Keratinocyte (primary cell): Measurements from ENCODE around the gene PLXDC2. TPM values are rescaled to one million over a fixed set of nuclear protein-coding genes. Genes with fewer than 3 reads are reported as not detected.

ENCODE experiments used
- DNase-seq: peaks from one replicate; pipeline ENCODE4 v3.0.0-alpha.2; 2011; ENCODE audit warnings: low read depth, missing footprints, low spot score
- FAIRE-seq: peaks from 2 replicates; lab custom pipeline; 2011; peaks lifted over from hg19 to GRCh38; lab: Jason Lieb, UNC
- H2AFZ ChIP-seq: 2 replicates; pipeline ENCODE4 v1.6.0; 2012; ENCODE audit warnings: low read length, control low read depth, inconsistent platforms; ENCODE audit not compliant: control insufficient read depth
- H3K27ac ChIP-seq: 2 replicates; pipeline ENCODE4 v1.5.1; 2011; ENCODE audit warnings: low read length; ENCODE audit not compliant: control insufficient read depth, insufficient read depth
- H3K27me3 ChIP-seq: 3 replicates; pipeline ENCODE4 v1.6.0; 2011; ENCODE audit warnings: low read length; ENCODE audit not compliant: control insufficient read depth, insufficient read depth; ENCODE audit errors: extremely low read depth
- H3K36me3 ChIP-seq, 2 experiments: 2 replicates in 1 of 2; 3 replicates in 1 of 2; pipeline ENCODE4 v1.5.1; 2011; ENCODE audit warnings: low read length in 2 of 2, mild to moderate bottlenecking in 1 of 2; ENCODE audit not compliant: control insufficient read depth in 2 of 2, insufficient read depth in 2 of 2; ENCODE audit errors: extremely low read depth in 1 of 2
- H3K4me1 ChIP-seq: 3 replicates; pipeline ENCODE4 v1.5.1; 2011; ENCODE audit warnings: low read length; ENCODE audit not compliant: control insufficient read depth, insufficient read depth; ENCODE audit errors: extremely low read depth
- H3K4me2 ChIP-seq: 3 replicates; pipeline ENCODE4 v1.6.0; 2011; ENCODE audit warnings: low read depth, low read length; ENCODE audit not compliant: control insufficient read depth, insufficient read depth; ENCODE audit errors: extremely low read depth
- H3K4me3 ChIP-seq, 3 experiments: fragments of 200-600 bp in 1 of 3; sonication (generic) in 1 of 3; 2 replicates in 2 of 3; 3 replicates in 1 of 3; pipeline ENCODE4 v1.5.1; 2011 to 2016; ENCODE audit warnings: low read length in 3 of 3, mild to moderate bottlenecking in 3 of 3, control low read depth in 2 of 3, inconsistent platforms in 1 of 3, low read depth in 1 of 3, mixed read lengths in 1 of 3, mixed run types in 1 of 3, moderate library complexity in 1 of 3; ENCODE audit not compliant: control insufficient read depth in 2 of 3, insufficient read depth in 2 of 3; ENCODE audit errors: extremely low read depth in 1 of 3
- H3K79me2 ChIP-seq: 2 replicates; pipeline ENCODE4 v1.6.0; 2012; ENCODE audit warnings: low read length; ENCODE audit not compliant: control insufficient read depth, insufficient read depth
- H3K9ac ChIP-seq: 3 replicates; pipeline ENCODE4 v1.6.0; 2011; ENCODE audit warnings: low read length; ENCODE audit not compliant: control insufficient read depth, insufficient read depth; ENCODE audit errors: extremely low read depth
- H3K9me1 ChIP-seq: 3 replicates; pipeline ENCODE4 v1.6.0; 2011; ENCODE audit warnings: low read length; ENCODE audit not compliant: control insufficient read depth, insufficient read depth; ENCODE audit errors: extremely low read depth
- H3K9me3 ChIP-seq: 2 replicates; pipeline ENCODE4 v1.5.1; 2012; ENCODE audit warnings: low read depth, low read length; ENCODE audit not compliant: control insufficient read depth
- H4K20me1 ChIP-seq: 3 replicates; pipeline ENCODE4 v1.6.0; 2011; ENCODE audit warnings: low read length; ENCODE audit not compliant: control insufficient read depth, insufficient read depth; ENCODE audit errors: extremely low read depth
- CTCF ChIP-seq, 3 experiments: IDR thresholded peaks in 1 of 3; conservative IDR thresholded peaks in 1 of 3; optimal IDR thresholded peaks in 1 of 3; 2 replicates in 2 of 3; 3 replicates in 1 of 3; pipeline versions ENCODE3 to v1.5.1; 2011; ENCODE audit warnings: low read length in 3 of 3, mild to moderate bottlenecking in 3 of 3, moderate library complexity in 2 of 3, control low read depth in 1 of 3, inconsistent platforms in 1 of 3; ENCODE audit not compliant: insufficient read depth in 2 of 3; ENCODE audit errors: extremely low read depth in 1 of 3
- EZH2 ChIP-seq: IDR thresholded peaks from one replicate; pipeline ENCODE4 v1.6.1; 2012; ENCODE audit warnings: inconsistent platforms, mild to moderate bottlenecking, low read length, moderate library complexity
- dilution Hi-C: fragments of 300-500 bp; cut with MboI; formaldehyde crosslinking; loops from one replicate; pipeline ENCODE4 v1.7.0; 2020; ENCODE audit warnings: low sequenced_read_pairs; ENCODE audit not compliant: extremely low pct_ligation_motif_present
- polyA plus RNA-seq, 5 experiments: library from polyadenylated mRNA; depleted of rRNA in 3 of 5; stranded (reverse) in 3 of 5; stranded (forward) in 1 of 5; unstranded in 1 of 5; fragments of >200 nt; gene quantifications; 1 replicate in 1 of 5; 2 replicates in 3 of 5; 3 replicates in 1 of 5; pipeline versions ENCODE4 v1.2.1 to v1.2.3, GENCODE V29; 2011 to 2012; ENCODE audit warnings: missing spikeins in 2 of 5, low read depth in 1 of 5, low replicate concordance in 1 of 5

PLXDC2 gene
- polyA plus RNA-seq, 1 donor (not counting 4 experiments of a cell fraction or from before 2014, with no cell fraction given): 12.9 TPM

- no peak for DNase-seq
- H2AFZ ChIP-seq: no peak overlapping the region
Observed at GRCh38 chr10:20007426-20007825, 191.2 kb downstream of the PLXDC2 start.

GRCh38 chr10:20013991-20014750, 197.9 kb downstream of the PLXDC2 start:
- H3K4me1 ChIP-seq: no peaks in the 10 kb centered on the region
- TF ChIP-seq EZH2: no peak
- TF ChIP-seq CTCF (optimal IDR thresholded peaks at IDR 0.05 in 1 of 3, IDR thresholded peaks at IDR 0.05 in 1 of 3, conservative IDR thresholded peaks at IDR 0.05 in 1 of 3; ENCODE audit: extremely low read depth in 1 of 3, insufficient read depth in 2 of 3, low read length in 3 of 3): no peak
- no peaks in the 10 kb centered on the region for H3K9me1 ChIP-seq
- no peaks in the 10 kb centered on the region for H3K9me3 ChIP-seq
- dilution Hi-C loops: no loop called here
- DNase-seq: no peak
- no peaks in the 10 kb centered on the region for H3K36me3 ChIP-seq
- no peak for FAIRE-seq
- no peak overlapping the region for H2AFZ ChIP-seq
- no peak overlapping the region for H3K27ac ChIP-seq
- H4K20me1 ChIP-seq: no peaks in the 10 kb centered on the region
- H3K4me2 ChIP-seq: no peak overlapping the region
- H3K79me2 ChIP-seq: no peaks in the 10 kb centered on the region
- no peak overlapping the region for H3K9ac ChIP-seq
- no peak overlapping the region for H3K4me3 ChIP-seq
- H3K27me3 ChIP-seq: no peaks in the 10 kb centered on the region

More at GRCh38 chr10:20007426-20007825, 191.2 kb downstream of the PLXDC2 start:
- no peaks in the 10 kb centered on the region for H3K4me1 ChIP-seq
- no peaks in the 10 kb centered on the region for H3K9me3 ChIP-seq
- no peak overlapping the region for H3K4me2 ChIP-seq
- FAIRE-seq: no peak
- no peaks in the 10 kb centered on the region for H4K20me1 ChIP-seq
- dilution Hi-C loops: no loop called here
- H3K9me1 ChIP-seq: no peaks in the 10 kb centered on the region
- TF ChIP-seq EZH2: no peak
- TF ChIP-seq CTCF (optimal IDR thresholded peaks at IDR 0.05 in 1 of 3, IDR thresholded peaks at IDR 0.05 in 1 of 3, conservative IDR thresholded peaks at IDR 0.05 in 1 of 3; ENCODE audit: extremely low read depth in 1 of 3, insufficient read depth in 2 of 3, low read length in 3 of 3): no peak
- no peak overlapping the region for H3K4me3 ChIP-seq
- H3K36me3 ChIP-seq: peaks cover 0 to 2% of the 10 kb centered on the region in 2 experiments
- no peaks in the 10 kb centered on the region for H3K79me2 ChIP-seq
- H3K27ac ChIP-seq: no peak overlapping the region
- H3K27me3 ChIP-seq: no peaks in the 10 kb centered on the region
- H3K9ac ChIP-seq: no peak overlapping the region
